ENCODE data around the gene LTB4R. TPM values are rescaled to one million over a fixed set of nuclear protein-coding genes. Genes with fewer than 3 reads are reported as not detected.

The LTB4R gene
- total RNA-seq (2014; rRNA removed; shearing (Covaris generic)): 4.2 and 5.0 TPM in 2 replicates

- Histone ChIP-seq H3K4me3 (ENCODE audit: insufficient read depth, low read depth, low read length) (no peak within 1 kb of the TSS), H3K36me3 (replicated peaks; ENCODE audit: control insufficient read depth, insufficient read depth, low read length) (peaks cover 13% of the 10 kb centered on the region), H3K27me3 (ENCODE audit: control insufficient read depth, insufficient read depth, low read length) (no peaks in the 10 kb centered on the region)
- no peak for DNase-seq
Observed at GRCh38 chr14:24310646-24311604, at the start of gene LTB4R. TSS of gene LTB4R (plus strand) at chr14:24311502. CDS start at chr14:24315652, 4,150 bp downstream.

- Histone ChIP-seq H3K36me3 (replicated peaks; ENCODE audit: control insufficient read depth, insufficient read depth, low read length) (no peaks in the 10 kb centered on the region), H3K4me3 (ENCODE audit: insufficient read depth, low read depth, low read length) (no peak overlapping the region), H3K27me3 (ENCODE audit: control insufficient read depth, insufficient read depth, low read length) (no peaks in the 10 kb centered on the region)
- no peak for DNase-seq
Observed at GRCh38 chr14:24261969-24262327, 49.4 kb upstream of the LTB4R start.

GRCh38 chr14:24262821-24263733 lies 48.2 kb upstream of the LTB4R start, which contains the start of gene TGM1:
TSS of gene TGM1 (minus strand) at chr14:24263177. CDS start at chr14:24262352, 825 bp downstream.
- DNase-seq: peak; percentile 84
- Histone ChIP-seq H3K4me3 (ENCODE audit: insufficient read depth, low read depth, low read length) (no peak within 1 kb of the TSS), H3K27me3 (ENCODE audit: control insufficient read depth, insufficient read depth, low read length) (no peaks in the 10 kb centered on the region), H3K36me3 (replicated peaks; ENCODE audit: control insufficient read depth, insufficient read depth, low read length) (peaks cover 2% of the 10 kb centered on the region; the same call in 1 of the 2 replicates)

GRCh38 chr14:24263848-24264247 lies 47.5 kb upstream of the LTB4R start:
- Histone ChIP-seq H3K27me3 (ENCODE audit: control insufficient read depth, insufficient read depth, low read length) (no peaks in the 10 kb centered on the region), H3K4me3 (ENCODE audit: insufficient read depth, low read depth, low read length) (no peak overlapping the region), H3K36me3 (replicated peaks; ENCODE audit: control insufficient read depth, insufficient read depth, low read length) (peaks cover 2% of the 10 kb centered on the region; the same call in 1 of the 2 replicates)
- DNase-seq: no peak

- no peak overlapping the region for H3K4me3 ChIP-seq (ENCODE audit: insufficient read depth, low read depth, low read length)
- DNase-seq: no peak
- H3K36me3 ChIP-seq (replicated peaks; ENCODE audit: control insufficient read depth, insufficient read depth, low read length): peaks cover 2% of the 10 kb centered on the region; the same call in 1 of the 2 replicates
- H3K27me3 ChIP-seq (ENCODE audit: control insufficient read depth, insufficient read depth, low read length): no peaks in the 10 kb centered on the region
Observed at GRCh38 chr14:24264298-24264697, 47.0 kb upstream of the LTB4R start.

- Histone ChIP-seq H3K36me3 (replicated peaks; ENCODE audit: control insufficient read depth, insufficient read depth, low read length) (peaks cover 2% of the 10 kb centered on the region; the same call in 1 of the 2 replicates), H3K27me3 (ENCODE audit: control insufficient read depth, insufficient read depth, low read length) (no peaks in the 10 kb centered on the region)
- DNase-seq: no peak
Observed at GRCh38 chr14:24266344-24267244, 44.7 kb upstream of the LTB4R start.

GRCh38 chr14:24267516-24267915 lies 43.8 kb upstream of the LTB4R start:
- no peak for DNase-seq
- peaks cover 2% of the 10 kb centered on the region; the same call in 1 of the 2 replicates for H3K36me3 ChIP-seq (replicated peaks; ENCODE audit: control insufficient read depth, insufficient read depth, low read length)
- H3K4me3 ChIP-seq (ENCODE audit: insufficient read depth, low read depth, low read length): no peak overlapping the region
- H3K27me3 ChIP-seq (ENCODE audit: control insufficient read depth, insufficient read depth, low read length): no peaks in the 10 kb centered on the region

More at GRCh38 chr14:24266344-24267244, 44.7 kb upstream of the LTB4R start:
- no peak overlapping the region for H3K4me3 ChIP-seq (ENCODE audit: insufficient read depth, low read depth, low read length)

GRCh38 chr14:24268225-24268624 lies 43.1 kb upstream of the LTB4R start:
- Histone ChIP-seq H3K36me3 (replicated peaks; ENCODE audit: control insufficient read depth, insufficient read depth, low read length) (peaks cover 2% of the 10 kb centered on the region; the same call in 1 of the 2 replicates), H3K4me3 (ENCODE audit: insufficient read depth, low read depth, low read length) (no peak overlapping the region), H3K27me3 (ENCODE audit: control insufficient read depth, insufficient read depth, low read length) (no peaks in the 10 kb centered on the region)
- no peak for DNase-seq

- Histone ChIP-seq H3K36me3 (replicated peaks; ENCODE audit: control insufficient read depth, insufficient read depth, low read length) (peaks cover 2% of the 10 kb centered on the region; the same call in 1 of the 2 replicates), H3K27me3 (ENCODE audit: control insufficient read depth, insufficient read depth, low read length) (no peaks in the 10 kb centered on the region), H3K4me3 (ENCODE audit: insufficient read depth, low read depth, low read length) (no peak overlapping the region)
- no peak for DNase-seq
Observed at GRCh38 chr14:24269368-24269767, 41.9 kb upstream of the LTB4R start.

- Histone ChIP-seq H3K27me3 (ENCODE audit: control insufficient read depth, insufficient read depth, low read length) (no peaks in the 10 kb centered on the region), H3K36me3 (replicated peaks; ENCODE audit: control insufficient read depth, insufficient read depth, low read length) (peaks cover 2% of the 10 kb centered on the region; the same call in 1 of the 2 replicates), H3K4me3 (ENCODE audit: insufficient read depth, low read depth, low read length) (no peak overlapping the region)
- no peak for DNase-seq
Observed at GRCh38 chr14:24269910-24270536, 41.3 kb upstream of the LTB4R start.

- H3K36me3 ChIP-seq (replicated peaks; ENCODE audit: control insufficient read depth, insufficient read depth, low read length): peaks cover 2% of the 10 kb centered on the region; the same call in 1 of the 2 replicates
- H3K4me3 ChIP-seq (ENCODE audit: insufficient read depth, low read depth, low read length): peak overlapping the region; percentile 89
- DNase-seq: no peak
- H3K27me3 ChIP-seq (ENCODE audit: control insufficient read depth, insufficient read depth, low read length): no peaks in the 10 kb centered on the region
Observed at GRCh38 chr14:24270537-24271133, 40.7 kb upstream of the LTB4R start.

- no peaks in the 10 kb centered on the region for H3K27me3 ChIP-seq (ENCODE audit: control insufficient read depth, insufficient read depth, low read length)
- H3K36me3 ChIP-seq (replicated peaks; ENCODE audit: control insufficient read depth, insufficient read depth, low read length): peaks cover 2% of the 10 kb centered on the region; the same call in 1 of the 2 replicates
- DNase-seq: peak; percentile 99
- H3K4me3 ChIP-seq (ENCODE audit: insufficient read depth, low read depth, low read length): peak within 1 kb of the TSS; percentile 89
Observed at GRCh38 chr14:24271134-24271833, 40.0 kb upstream of the LTB4R start, which contains the start of gene RABGGTA. TSS of gene RABGGTA (minus strand) at chr14:24271597. CDS start at chr14:24271115, 482 bp downstream.
